Mucosa of descending colon (tissue), 3 donors: ENCODE results near the gene SOS1. TPM values are rescaled to one million over a fixed set of nuclear protein-coding genes. Genes with fewer than 3 reads are reported as not detected.

Experiments
- ATAC-seq: fragments of 200-7000 bp; cut with Tn5 transposase; one replicate; pipeline ENCODE4 v1.9.1; 2020; ENCODE audit warnings: mild to moderate bottlenecking, moderate library complexity
- DNase-seq, 3 donors: peaks; one replicate each; pipeline ENCODE4 v3.0.0-alpha.2; 2020
- H3K36me3 ChIP-seq: fragments of 200-600 bp; one replicate; pipeline ENCODE4 v1.8.0; 2021; ENCODE audit warnings: low read depth, mild to moderate bottlenecking
- H3K4me1 ChIP-seq: fragments of 200-600 bp; one replicate; pipeline ENCODE4 v1.8.0; 2021; ENCODE audit warnings: low read depth, mild to moderate bottlenecking
- H3K4me3 ChIP-seq: fragments of 200-600 bp; one replicate; pipeline ENCODE4 v1.8.0; 2021; ENCODE audit warnings: mild to moderate bottlenecking
- H3K9me3 ChIP-seq: fragments of 200-600 bp; one replicate; pipeline ENCODE4 v1.8.0; 2021; ENCODE audit warnings: mild to moderate bottlenecking
- CTCF ChIP-seq: fragments of 200-600 bp; IDR thresholded peaks from one replicate; pipeline ENCODE4 v1.8.0; 2022; ENCODE audit warnings: antibody characterized with exemption, mild to moderate bottlenecking
- intact Hi-C, 2 donors: fragments of 100-400 bp; cut with DNase I in 1 of 2; cut with micrococcal nuclease in 1 of 2; formaldehyde crosslinking; loops; one replicate each; pipeline versions ENCODE4 v1.11.0 to v1.11.1; 2022; cut with DNase I, micrococcal nuclease
- total RNA-seq, 3 donors: library from RNA; stranded (reverse); fragmentation: NEBNext Ultra II Directional in 2 of 3; extraction: Animal tissue kit (Norgen Biotek cat#: 25700) in 2 of 3; gene quantifications; one replicate each; pipeline versions ENCODE4 v1.2.1 to v1.2.4, GENCODE V29; 2021 to 2023
- donor health status: DM: no; HTN: no; CAD: no; lungs with moderate emphysema.
- donor health status: DM: no; HTN: no; CAD: no.
- donor health status: DM: no; HTN: yes; CAD: no.

Gene SOS1
- total RNA-seq, 3 donors from 2014 or later = 38.8 to 44.2 (median 39.8) TPM

- DNase-seq = no peak
- no peak for TF ChIP-seq CTCF
- intact Hi-C loops = no loop called here
- H3K4me1 ChIP-seq = peaks cover 13% of the 10 kb centered on the region
- H3K36me3 ChIP-seq = no peaks in the 10 kb centered on the region
- ATAC-seq = no peak
- no peaks in the 10 kb centered on the region for H3K9me3 ChIP-seq
- H3K4me3 ChIP-seq = no peak overlapping the region
Measured at GRCh38 chr2:39091063-39091462, 29.8 kb downstream of the SOS1 start.

- intact Hi-C loops = no loop called here
- no peaks in the 10 kb centered on the region for H3K4me1 ChIP-seq
- no peak for ATAC-seq
Measured at GRCh38 chr2:39080152-39080551, 40.7 kb downstream of the SOS1 start.

GRCh38 chr2:39069890-39070465 is 50.9 kb downstream of the SOS1 start:
- Histone ChIP-seq H3K4me1 (no peaks in the 10 kb centered on the region), H3K36me3 (no peaks in the 10 kb centered on the region), H3K4me3 (no peak overlapping the region), H3K9me3 (no peaks in the 10 kb centered on the region)
- intact Hi-C loops = no loop called here
- TF ChIP-seq CTCF = no peak
- no peak for DNase-seq
- no peak for ATAC-seq

More at GRCh38 chr2:39080152-39080551, 40.7 kb downstream of the SOS1 start:
- no peak for TF ChIP-seq CTCF
- Histone ChIP-seq H3K36me3 (no peaks in the 10 kb centered on the region), H3K9me3 (no peaks in the 10 kb centered on the region), H3K4me3 (no peak overlapping the region)
- no peak for DNase-seq

GRCh38 chr2:39069136-39069515 is 51.7 kb downstream of the SOS1 start:
- H3K4me1 ChIP-seq = no peaks in the 10 kb centered on the region
- H3K36me3 ChIP-seq = no peaks in the 10 kb centered on the region
- DNase-seq = no peak
- no peaks in the 10 kb centered on the region for H3K9me3 ChIP-seq
- intact Hi-C loops = no loop called here
- no peak for ATAC-seq
- no peak overlapping the region for H3K4me3 ChIP-seq
- TF ChIP-seq CTCF = no peak

GRCh38 chr2:39068299-39069135 is 52.3 kb downstream of the SOS1 start:
- no peak for ATAC-seq
- intact Hi-C loops = no loop called here
- H3K4me3 ChIP-seq = no peak overlapping the region
- no peaks in the 10 kb centered on the region for H3K36me3 ChIP-seq
- TF ChIP-seq CTCF = no peak
- no peaks in the 10 kb centered on the region for H3K4me1 ChIP-seq
- no peaks in the 10 kb centered on the region for H3K9me3 ChIP-seq
- no peak for DNase-seq
